GM23248 (cell line): ENCODE measurements around the gene SINHCAF.

Experiments used
- EZH2 ChIP-seq: fragments of 200-600 bp; sonication (generic); IDR thresholded peaks from 2 replicates; pipeline ENCODE4 v1.6.1; 2018; ENCODE audit warnings: antibody characterized with exemption, mild to moderate bottlenecking; ENCODE audit not compliant: insufficient read depth, poor library complexity, severe bottlenecking
- EZH2phosphoT487 ChIP-seq: fragments of 200-600 bp; sonication (generic); IDR thresholded peaks from 2 replicates; pipeline ENCODE4 v1.6.1; 2018; ENCODE audit warnings: antibody characterized with exemption, moderate library complexity, mild to moderate bottlenecking, low read depth; ENCODE audit not compliant: insufficient read depth

GRCh38 chr12:31298515-31298910 lies 27.4 kb downstream of the SINHCAF start:
- no peak for TF ChIP-seq EZH2
- no peak for TF ChIP-seq EZH2phosphoT487
